Kidney epithelial cell (primary cell): ENCODE measurements around the gene EPHB2. TPM values are rescaled to one million over a fixed set of nuclear protein-coding genes. Genes with fewer than 3 reads are reported as not detected.

Source experiments
- DNase-seq: peaks from one replicate; pipeline ENCODE4 v3.0.0-alpha.2; 2010; ENCODE audit warnings: low read depth
- H3K27me3 ChIP-seq: 2 replicates; pipeline ENCODE4 v1.6.0; 2011; ENCODE audit warnings: low read length; ENCODE audit not compliant: control insufficient read depth, insufficient read depth
- H3K36me3 ChIP-seq: 2 replicates; pipeline ENCODE4 v1.5.1; 2011; ENCODE audit warnings: low read length; ENCODE audit not compliant: control insufficient read depth, insufficient read depth
- H3K4me3 ChIP-seq: 2 replicates; pipeline ENCODE4 v1.5.1; 2011; ENCODE audit warnings: low read depth, mild to moderate bottlenecking, control low read depth, low read length
- CTCF ChIP-seq: IDR thresholded peaks from 2 replicates; pipeline ENCODE4 v1.5.1; 2011; ENCODE audit warnings: mild to moderate bottlenecking, moderate library complexity, low read length, control low read depth, inconsistent platforms; ENCODE audit not compliant: insufficient read depth, poor library complexity, severe bottlenecking
- total RNA-seq: library from RNA; depleted of rRNA; stranded (reverse); fragments of >200 nt; gene quantifications from 2 replicates; pipeline ENCODE4 v1.2.3, GENCODE V29; 2015

Gene EPHB2
- total RNA-seq, 1 donor from 2014 or later = 111 TPM

- DNase-seq = no peak
- H3K36me3 ChIP-seq = no peaks in the 10 kb centered on the region
- no peaks in the 10 kb centered on the region for H3K27me3 ChIP-seq
- no peak for TF ChIP-seq CTCF
- H3K4me3 ChIP-seq = no peak overlapping the region
Measured at GRCh38 chr1:22708777-22709176, 1.9 kb upstream of the EPHB2 start.

GRCh38 chr1:22709227-22709626 is 1.4 kb upstream of the EPHB2 start:
- Histone ChIP-seq H3K4me3 (no peak overlapping the region), H3K36me3 (no peaks in the 10 kb centered on the region), H3K27me3 (no peaks in the 10 kb centered on the region)
- DNase-seq = no peak
- TF ChIP-seq CTCF = peak; percentile 41

- no peak for TF ChIP-seq CTCF
- DNase-seq = no peak
- Histone ChIP-seq H3K36me3 (no peaks in the 10 kb centered on the region), H3K27me3 (no peaks in the 10 kb centered on the region), H3K4me3 (peak overlapping the region; percentile 76)
Measured at GRCh38 chr1:22709891-22710700, 543 bp upstream of the EPHB2 start.

- Histone ChIP-seq H3K4me3 (peak overlapping the region; percentile 76), H3K36me3 (no peaks in the 10 kb centered on the region), H3K27me3 (no peaks in the 10 kb centered on the region)
- DNase-seq = no peak
- TF ChIP-seq CTCF = no peak
Measured at GRCh38 chr1:22711071-22711470, 432 bp downstream of the EPHB2 start.

- no peak for DNase-seq
- H3K4me3 ChIP-seq = peak overlapping the region; percentile 76
- no peaks in the 10 kb centered on the region for H3K36me3 ChIP-seq
- no peak for TF ChIP-seq CTCF
- H3K27me3 ChIP-seq = no peaks in the 10 kb centered on the region
Measured at GRCh38 chr1:22711591-22712501, 1.2 kb downstream of the EPHB2 start.
